Measurements from ENCODE around the gene RIN1. TPM values are rescaled to one million over a fixed set of nuclear protein-coding genes. Genes with fewer than 3 reads are reported as not detected.

Gene RIN1
- total and polyA plus RNA-seq, 9 of the 15 experiments (the other 6 are each of a cell fraction or from before 2014, with no cell fraction given): 0.01 to 1.2 (median 0.45) TPM; not detected in 1

GRCh38 chr11:66292543-66293332, 43.5 kb downstream of the RIN1 start:
- H3K9me1 ChIP-seq (ENCODE audit: control insufficient read depth, insufficient read depth, low read length): no peaks in the 10 kb centered on the region
- intact Hi-C loops (cut with micrococcal nuclease): no loop called here
- ATAC-seq: no peak
- peaks cover under 1% of the 10 kb centered on the region; the same call in 1 of the 3 replicates for H3K36me3 ChIP-seq (ENCODE audit: control insufficient read depth, insufficient read depth, low read length)
- H3K9me3 ChIP-seq (replicated peaks; ENCODE audit: control insufficient read depth, insufficient read depth, low read depth, low read length): no peaks in the 10 kb centered on the region
- no peak overlapping the region for H3K4me3 ChIP-seq
- in situ Hi-C loops (cut with MboI): no loop called here
- H2AFZ ChIP-seq (ENCODE audit: low read depth, low read length): no peak overlapping the region
- FAIRE-seq: no peak
- WGBS (ENCODE audit: insufficient coverage, low coverage, missing lambda C conversion rate): 18% methylated on average over 13 of the region's 17 CpGs
- no TSS peak for BruUV-seq (replicated peaks)
- no peak overlapping the region for H3K9ac ChIP-seq (ENCODE audit: insufficient read depth in 1 of 2, low read depth in 2 of 2, low read length in 2 of 2)
- H3K27me3 ChIP-seq (ENCODE audit: control insufficient read depth in 2 of 2, insufficient read depth in 2 of 2, low read length in 2 of 2): peaks cover 0 to 8% of the 10 kb centered on the region in 2 experiments; a peak in 2 of 5 replicates
- no peak for DNase-seq (ENCODE audit: extremely low read depth in 1 of 4, low spot score in 3 of 4)
- no peak overlapping the region for H3K4me2 ChIP-seq (ENCODE audit: insufficient read depth, low read length)
- ChIA-PET CTCF (ENCODE audit: low intra/inter-chr PET ratio) (no interaction called here), POLR2A (no interaction called here)
- peaks cover 11% of the 10 kb centered on the region for H3K79me2 ChIP-seq (ENCODE audit: control insufficient read depth, insufficient read depth, low read length)
- H3K4me1 ChIP-seq (replicated peaks in 1 of 2; ENCODE audit: control insufficient read depth in 2 of 2, insufficient read depth in 2 of 2, low read length in 2 of 2): peaks cover 14 to 54% of the 10 kb centered on the region in 2 experiments
- H4K20me1 ChIP-seq (replicated peaks; ENCODE audit: control insufficient read depth, insufficient read depth, low read length): 0 out of 2 replicates have a peak, but pooled peaks cover 5% of the 10 kb centered on the region
- no peak overlapping the region for H3K27ac ChIP-seq (ENCODE audit: extremely low read depth, low read depth, low read length)
- TF ChIP-seq, protein P1, sequence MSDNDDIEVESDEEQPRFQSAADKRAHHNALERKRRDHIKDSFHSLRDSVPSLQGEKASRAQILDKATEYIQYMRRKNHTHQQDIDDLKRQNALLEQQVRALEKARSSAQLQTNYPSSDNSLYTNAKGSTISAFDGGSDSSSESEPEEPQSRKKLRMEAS (CRISPR knock-in tag; IDR thresholded peaks at IDR 0.05): peak; percentile 15; the same call in 1 of the 2 replicates
- TF ChIP-seq ZNF586 (CRISPR knock-in tag; conservative IDR thresholded peaks at IDR 0.05): no peak
- TF ChIP-seq MYBL2 (IDR thresholded peaks at IDR 0.05; ENCODE audit: low read depth): no peak
- TF ChIP-seq MYBL2 (CRISPR knock-in tag; IDR thresholded peaks at IDR 0.05; ENCODE audit: borderline replicate concordance): no peak
- TF ChIP-seq MIER1 (IDR thresholded peaks at IDR 0.05; ENCODE audit: low read depth): no peak
- TF ChIP-seq BHLHE40 (IDR thresholded peaks at IDR 0.05; ENCODE audit: low read length): peak; percentile 53; the same call in 1 of the 2 replicates

All from K562 (cell line).